HepG2 (cell line): ENCODE data around the gene NOS1AP. TPM values are rescaled to one million over a fixed set of nuclear protein-coding genes. Genes with fewer than 3 reads are reported as not detected.

ENCODE experiments used
- FUBP1 ChIP-seq: sonication (generic); formaldehyde crosslinking; IDR thresholded peaks from 2 replicates; pipeline ENCODE4 v1.5.1; 2020; ENCODE audit warnings: missing genetic modification reagents, mild to moderate bottlenecking, borderline replicate concordance
- KLF12 ChIP-seq: sonication (generic); formaldehyde crosslinking; IDR thresholded peaks from 2 replicates; pipeline ENCODE4 v1.4.0; 2020; ENCODE audit warnings: missing genetic modification reagents, borderline replicate concordance
- MZF1 ChIP-seq: sonication (generic); formaldehyde crosslinking; IDR thresholded peaks from 2 replicates; pipeline ENCODE4 v1.8.1; 2023; ENCODE audit warnings: mild to moderate bottlenecking, missing genetic modification reagents, borderline replicate concordance
- PAXIP1 ChIP-seq: sonication (generic); formaldehyde crosslinking; conservative IDR thresholded peaks from 2 replicates; pipeline ENCODE4 v1.4.0; 2020; ENCODE audit warnings: mild to moderate bottlenecking, missing genetic modification reagents, moderate library complexity
- TFAP4 ChIP-seq: sonication (generic); IDR thresholded peaks from 2 replicates; pipeline ENCODE4 v1.6.1; 2016; ENCODE audit warnings: low read depth, borderline replicate concordance
- ZBTB14 ChIP-seq: sonication (generic); formaldehyde crosslinking; IDR thresholded peaks from 2 replicates; pipeline ENCODE4 v1.4.0; 2020; ENCODE audit warnings: missing genetic modification reagents
- ZFP82 ChIP-seq: sonication (generic); formaldehyde crosslinking; IDR thresholded peaks from 2 replicates; pipeline ENCODE4 v1.5.1; 2020; ENCODE audit warnings: mild to moderate bottlenecking, missing genetic modification reagents, borderline replicate concordance
- ZNF232 ChIP-seq: sonication (generic); formaldehyde crosslinking; IDR thresholded peaks from 2 replicates; pipeline ENCODE4 v1.4.0; 2020; ENCODE audit warnings: missing genetic modification reagents, borderline replicate concordance
- polyA plus RNA-seq, 8 experiments: library from polyadenylated mRNA; depleted of rRNA in 3 of 8; stranded (reverse) in 7 of 8; unstranded in 1 of 8; fragments of >200 nt; fragmentation: Illumina TruSeq in 4 of 8; extraction: Trizol in 4 of 8; gene quantifications; 2 replicates each; pipeline versions ENCODE4 v1.2.1 to v1.2.3, GENCODE V29; 2011 to 2016; ENCODE audit warnings: low read depth in 4 of 8, missing spikeins in 1 of 8, mixed read lengths in 1 of 8; ENCODE audit not compliant: insufficient read depth in 1 of 8
- total RNA-seq, 5 experiments: library from RNA; depleted of rRNA; stranded (reverse); fragments of >200 nt; fragmentation: Illumina TruSeq; extraction: Trizol; gene quantifications; 2 replicates each; pipeline ENCODE4 v1.2.3, GENCODE V29; 2016; ENCODE audit warnings: low read depth in 1 of 5
- TF ChIP-seq, protein P1 (sequence below): IDR thresholded peaks from 2 replicates; pipeline ENCODE4 v1.4.0; 2020; ENCODE audit warnings: mild to moderate bottlenecking, missing genetic modification reagents
- TF ChIP-seq, protein P2 (sequence below): sonication (generic); formaldehyde crosslinking; IDR thresholded peaks from 2 replicates; pipeline ENCODE4 v1.8.0; 2022; ENCODE audit warnings: mild to moderate bottlenecking, missing genetic modification reagents, moderate library complexity
- TF ChIP-seq, protein P3 (sequence below): sonication (generic); formaldehyde crosslinking; IDR thresholded peaks from 2 replicates; pipeline ENCODE4 v1.8.0; 2022; ENCODE audit warnings: missing genetic modification reagents, mild to moderate bottlenecking, moderate library complexity, borderline replicate concordance

Gene NOS1AP
- total and polyA plus RNA-seq, 2 of the 13 experiments (the other 11 are each of a cell fraction or from before 2014, with no cell fraction given) = 2.0 to 3.3 TPM

DNA sequence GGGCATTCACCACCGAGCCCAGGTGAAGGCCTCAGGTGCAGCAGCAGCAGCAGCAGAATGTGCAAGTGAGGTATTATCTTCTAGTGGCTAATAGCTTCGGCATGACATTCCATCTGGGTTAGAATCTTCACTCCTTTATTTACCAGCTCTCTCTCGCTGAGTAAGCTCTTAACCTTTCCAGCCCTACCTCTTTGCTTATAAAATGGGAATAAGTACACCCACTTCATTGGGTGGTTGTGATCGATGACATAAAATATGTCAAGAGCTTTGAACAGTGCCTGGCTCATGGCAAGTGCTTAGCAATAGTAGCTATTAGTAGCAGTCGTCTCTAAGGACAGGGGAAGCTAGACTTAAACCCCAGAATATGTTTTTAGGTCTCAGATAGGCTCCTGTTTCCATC is 149.5 kb downstream of the NOS1AP start (continued):
- TF ChIP-seq MZF1 (no peak), KLF12 (CRISPR knock-in tag) (no peak), ZFP82 (CRISPR knock-in tag) (no peak), PAXIP1 (no peak), FUBP1 (CRISPR knock-in tag) (no peak), ZNF232 (CRISPR knock-in tag) (no peak), TFAP4 (no peak), ZBTB14 (CRISPR knock-in tag) (no peak)
- TF ChIP-seq, protein P1, sequence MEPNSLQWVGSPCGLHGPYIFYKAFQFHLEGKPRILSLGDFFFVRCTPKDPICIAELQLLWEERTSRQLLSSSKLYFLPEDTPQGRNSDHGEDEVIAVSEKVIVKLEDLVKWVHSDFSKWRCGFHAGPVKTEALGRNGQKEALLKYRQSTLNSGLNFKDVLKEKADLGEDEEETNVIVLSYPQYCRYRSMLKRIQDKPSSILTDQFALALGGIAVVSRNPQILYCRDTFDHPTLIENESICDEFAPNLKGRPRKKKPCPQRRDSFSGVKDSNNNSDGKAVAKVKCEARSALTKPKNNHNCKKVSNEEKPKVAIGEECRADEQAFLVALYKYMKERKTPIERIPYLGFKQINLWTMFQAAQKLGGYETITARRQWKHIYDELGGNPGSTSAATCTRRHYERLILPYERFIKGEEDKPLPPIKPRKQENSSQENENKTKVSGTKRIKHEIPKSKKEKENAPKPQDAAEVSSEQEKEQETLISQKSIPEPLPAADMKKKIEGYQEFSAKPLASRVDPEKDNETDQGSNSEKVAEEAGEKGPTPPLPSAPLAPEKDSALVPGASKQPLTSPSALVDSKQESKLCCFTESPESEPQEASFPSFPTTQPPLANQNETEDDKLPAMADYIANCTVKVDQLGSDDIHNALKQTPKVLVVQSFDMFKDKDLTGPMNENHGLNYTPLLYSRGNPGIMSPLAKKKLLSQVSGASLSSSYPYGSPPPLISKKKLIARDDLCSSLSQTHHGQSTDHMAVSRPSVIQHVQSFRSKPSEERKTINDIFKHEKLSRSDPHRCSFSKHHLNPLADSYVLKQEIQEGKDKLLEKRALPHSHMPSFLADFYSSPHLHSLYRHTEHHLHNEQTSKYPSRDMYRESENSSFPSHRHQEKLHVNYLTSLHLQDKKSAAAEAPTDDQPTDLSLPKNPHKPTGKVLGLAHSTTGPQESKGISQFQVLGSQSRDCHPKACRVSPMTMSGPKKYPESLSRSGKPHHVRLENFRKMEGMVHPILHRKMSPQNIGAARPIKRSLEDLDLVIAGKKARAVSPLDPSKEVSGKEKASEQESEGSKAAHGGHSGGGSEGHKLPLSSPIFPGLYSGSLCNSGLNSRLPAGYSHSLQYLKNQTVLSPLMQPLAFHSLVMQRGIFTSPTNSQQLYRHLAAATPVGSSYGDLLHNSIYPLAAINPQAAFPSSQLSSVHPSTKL (CRISPR knock-in tag) = no peak
- TF ChIP-seq, protein P2, sequence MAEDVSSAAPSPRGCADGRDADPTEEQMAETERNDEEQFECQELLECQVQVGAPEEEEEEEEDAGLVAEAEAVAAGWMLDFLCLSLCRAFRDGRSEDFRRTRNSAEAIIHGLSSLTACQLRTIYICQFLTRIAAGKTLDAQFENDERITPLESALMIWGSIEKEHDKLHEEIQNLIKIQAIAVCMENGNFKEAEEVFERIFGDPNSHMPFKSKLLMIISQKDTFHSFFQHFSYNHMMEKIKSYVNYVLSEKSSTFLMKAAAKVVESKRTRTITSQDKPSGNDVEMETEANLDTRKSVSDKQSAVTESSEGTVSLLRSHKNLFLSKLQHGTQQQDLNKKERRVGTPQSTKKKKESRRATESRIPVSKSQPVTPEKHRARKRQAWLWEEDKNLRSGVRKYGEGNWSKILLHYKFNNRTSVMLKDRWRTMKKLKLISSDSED (CRISPR knock-in tag) = no peak
- TF ChIP-seq, protein P3, sequence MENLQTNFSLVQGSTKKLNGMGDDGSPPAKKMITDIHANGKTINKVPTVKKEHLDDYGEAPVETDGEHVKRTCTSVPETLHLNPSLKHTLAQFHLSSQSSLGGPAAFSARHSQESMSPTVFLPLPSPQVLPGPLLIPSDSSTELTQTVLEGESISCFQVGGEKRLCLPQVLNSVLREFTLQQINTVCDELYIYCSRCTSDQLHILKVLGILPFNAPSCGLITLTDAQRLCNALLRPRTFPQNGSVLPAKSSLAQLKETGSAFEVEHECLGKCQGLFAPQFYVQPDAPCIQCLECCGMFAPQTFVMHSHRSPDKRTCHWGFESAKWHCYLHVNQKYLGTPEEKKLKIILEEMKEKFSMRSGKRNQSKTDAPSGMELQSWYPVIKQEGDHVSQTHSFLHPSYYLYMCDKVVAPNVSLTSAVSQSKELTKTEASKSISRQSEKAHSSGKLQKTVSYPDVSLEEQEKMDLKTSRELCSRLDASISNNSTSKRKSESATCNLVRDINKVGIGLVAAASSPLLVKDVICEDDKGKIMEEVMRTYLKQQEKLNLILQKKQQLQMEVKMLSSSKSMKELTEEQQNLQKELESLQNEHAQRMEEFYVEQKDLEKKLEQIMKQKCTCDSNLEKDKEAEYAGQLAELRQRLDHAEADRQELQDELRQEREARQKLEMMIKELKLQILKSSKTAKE = no peak
- TF ChIP-seq, all 625 proteins: peak for 0
